22Rv1 (cell line): ENCODE measurements around the gene ANKRD28.

Experiments used
- ZFX ChIP-seq: fragments of 450-650 bp; IDR thresholded peaks from 2 replicates; pipeline ENCODE4 v1.6.1; 2017; ENCODE audit warnings: antibody characterized with exemption, borderline replicate concordance
- TF ChIP-seq, protein P1 (sequence below): fragments of 450-650 bp; IDR thresholded peaks from 2 replicates; pipeline ENCODE4 v1.5.1; 2017; ENCODE audit warnings: mild to moderate bottlenecking

DNA sequence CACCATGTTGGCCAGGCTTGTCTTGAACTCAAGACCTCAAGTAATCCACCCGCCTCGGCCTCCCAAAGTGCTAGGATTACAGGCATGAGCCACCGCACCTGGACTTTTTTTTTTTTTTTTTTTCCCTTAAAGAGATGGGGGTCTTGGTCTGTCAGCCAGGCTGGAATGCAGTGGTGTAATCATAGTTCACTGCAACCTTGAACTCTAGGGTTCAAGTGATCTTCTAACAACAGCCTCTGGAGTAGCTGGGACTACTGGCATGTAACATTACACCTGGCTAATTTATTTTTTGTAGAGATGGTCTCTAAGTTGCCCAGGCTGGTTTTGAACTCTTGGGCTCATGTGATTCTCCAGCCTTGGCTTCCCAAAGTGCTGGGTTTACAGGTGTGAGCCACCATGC is 81.6 kb downstream of the ANKRD28 start:
- TF ChIP-seq, protein P1, sequence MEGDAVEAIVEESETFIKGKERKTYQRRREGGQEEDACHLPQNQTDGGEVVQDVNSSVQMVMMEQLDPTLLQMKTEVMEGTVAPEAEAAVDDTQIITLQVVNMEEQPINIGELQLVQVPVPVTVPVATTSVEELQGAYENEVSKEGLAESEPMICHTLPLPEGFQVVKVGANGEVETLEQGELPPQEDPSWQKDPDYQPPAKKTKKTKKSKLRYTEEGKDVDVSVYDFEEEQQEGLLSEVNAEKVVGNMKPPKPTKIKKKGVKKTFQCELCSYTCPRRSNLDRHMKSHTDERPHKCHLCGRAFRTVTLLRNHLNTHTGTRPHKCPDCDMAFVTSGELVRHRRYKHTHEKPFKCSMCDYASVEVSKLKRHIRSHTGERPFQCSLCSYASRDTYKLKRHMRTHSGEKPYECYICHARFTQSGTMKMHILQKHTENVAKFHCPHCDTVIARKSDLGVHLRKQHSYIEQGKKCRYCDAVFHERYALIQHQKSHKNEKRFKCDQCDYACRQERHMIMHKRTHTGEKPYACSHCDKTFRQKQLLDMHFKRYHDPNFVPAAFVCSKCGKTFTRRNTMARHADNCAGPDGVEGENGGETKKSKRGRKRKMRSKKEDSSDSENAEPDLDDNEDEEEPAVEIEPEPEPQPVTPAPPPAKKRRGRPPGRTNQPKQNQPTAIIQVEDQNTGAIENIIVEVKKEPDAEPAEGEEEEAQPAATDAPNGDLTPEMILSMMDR = no peak
- no peak for TF ChIP-seq ZFX
